Measurements from ENCODE around the gene SLC35G1. TPM values are rescaled to one million over a fixed set of nuclear protein-coding genes. Genes with fewer than 3 reads are reported as not detected.

SLC35G1 gene
- total and polyA plus RNA-seq, 2 of the 13 experiments (the other 11 are each of a cell fraction or from before 2014, with no cell fraction given): 2.5 to 4.5 TPM

GRCh38 chr10:93893646-93894515 is at the start of gene SLC35G1 (continued):
- no peak for TF ChIP-seq ZNF280B (CRISPR knock-in tag; IDR thresholded peaks at IDR 0.05; ENCODE audit: borderline replicate concordance)
- no peak for TF ChIP-seq ZBTB40 (IDR thresholded peaks at IDR 0.05)
- no peak for TF ChIP-seq ZBTB40 (CRISPR knock-in tag; IDR thresholded peaks at IDR 0.05)
- TF ChIP-seq ZBTB26 (CRISPR knock-in tag; IDR thresholded peaks at IDR 0.05; ENCODE audit: borderline replicate concordance): no peak
- no peak for TF ChIP-seq TOE1 (CRISPR knock-in tag; IDR thresholded peaks at IDR 0.05)
- TF ChIP-seq ATF2 (CRISPR knock-in tag; IDR thresholded peaks at IDR 0.05): no peak
- TF ChIP-seq RXRA (CRISPR knock-in tag; IDR thresholded peaks at IDR 0.05): no peak
- TF ChIP-seq ONECUT2 (CRISPR knock-in tag; IDR thresholded peaks at IDR 0.05): no peak
- TF ChIP-seq CHCHD3 (CRISPR knock-in tag; IDR thresholded peaks at IDR 0.05): peak; percentile 39; the same call in 1 of the 2 replicates
- TF ChIP-seq FOXM1 (CRISPR knock-in tag; IDR thresholded peaks at IDR 0.05): no peak
- TF ChIP-seq NFE2L1 (CRISPR knock-in tag; IDR thresholded peaks at IDR 0.05; ENCODE audit: borderline replicate concordance): no peak
- no peak for TF ChIP-seq TARDBP (CRISPR knock-in tag; IDR thresholded peaks at IDR 0.05)
- TF ChIP-seq, protein P1, sequence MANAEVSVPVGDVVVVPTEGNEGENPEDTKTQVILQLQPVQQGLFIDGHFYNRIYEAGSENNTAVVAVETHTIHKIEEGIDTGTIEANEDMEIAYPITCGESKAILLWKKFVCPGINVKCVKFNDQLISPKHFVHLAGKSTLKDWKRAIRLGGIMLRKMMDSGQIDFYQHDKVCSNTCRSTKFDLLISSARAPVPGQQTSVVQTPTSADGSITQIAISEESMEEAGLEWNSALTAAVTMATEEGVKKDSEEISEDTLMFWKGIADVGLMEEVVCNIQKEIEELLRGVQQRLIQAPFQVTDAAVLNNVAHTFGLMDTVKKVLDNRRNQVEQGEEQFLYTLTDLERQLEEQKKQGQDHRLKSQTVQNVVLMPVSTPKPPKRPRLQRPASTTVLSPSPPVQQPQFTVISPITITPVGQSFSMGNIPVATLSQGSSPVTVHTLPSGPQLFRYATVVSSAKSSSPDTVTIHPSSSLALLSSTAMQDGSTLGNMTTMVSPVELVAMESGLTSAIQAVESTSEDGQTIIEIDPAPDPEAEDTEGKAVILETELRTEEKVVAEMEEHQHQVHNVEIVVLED (CRISPR knock-in tag; IDR thresholded peaks at IDR 0.05; ENCODE audit: borderline replicate concordance): no peak

Data from HepG2 (cell line).